Keratinocyte (primary cell): Measurements from ENCODE around the gene TPO.

Experiments used
- EZH2 ChIP-seq: IDR thresholded peaks from one replicate; pipeline ENCODE4 v1.6.1; 2012; ENCODE audit warnings: inconsistent platforms, mild to moderate bottlenecking, low read length, moderate library complexity
- TF ChIP-seq, protein P1 (sequence below), 3 experiments: IDR thresholded peaks in 1 of 3; conservative IDR thresholded peaks in 1 of 3; optimal IDR thresholded peaks in 1 of 3; 2 replicates in 2 of 3; 3 replicates in 1 of 3; pipeline versions ENCODE3 to v1.5.1; 2011; ENCODE audit warnings: low read length in 3 of 3, mild to moderate bottlenecking in 3 of 3, moderate library complexity in 2 of 3, control low read depth in 1 of 3, inconsistent platforms in 1 of 3; ENCODE audit not compliant: insufficient read depth in 2 of 3; ENCODE audit errors: extremely low read depth in 1 of 3

DNA sequence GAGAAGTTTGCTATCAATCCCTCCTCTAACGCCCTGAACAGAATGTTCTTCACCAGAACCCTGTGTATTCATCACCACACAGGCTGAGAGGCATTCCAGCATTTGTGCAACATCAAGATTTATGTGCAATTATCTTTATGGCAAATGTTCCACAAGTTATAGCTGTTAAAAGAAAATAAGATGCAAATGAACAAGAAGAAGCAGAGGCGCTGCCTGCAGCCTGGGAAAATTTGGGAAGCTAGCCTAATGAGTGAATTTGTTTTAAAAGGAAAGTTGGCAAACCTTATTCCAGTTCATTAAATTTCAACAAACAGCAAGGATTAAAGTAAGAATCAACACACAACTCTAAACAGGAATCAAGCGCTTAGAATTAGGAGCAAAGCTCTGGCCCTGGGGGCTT is 5.3 kb downstream of the TPO start:
- TF ChIP-seq, protein P1, sequence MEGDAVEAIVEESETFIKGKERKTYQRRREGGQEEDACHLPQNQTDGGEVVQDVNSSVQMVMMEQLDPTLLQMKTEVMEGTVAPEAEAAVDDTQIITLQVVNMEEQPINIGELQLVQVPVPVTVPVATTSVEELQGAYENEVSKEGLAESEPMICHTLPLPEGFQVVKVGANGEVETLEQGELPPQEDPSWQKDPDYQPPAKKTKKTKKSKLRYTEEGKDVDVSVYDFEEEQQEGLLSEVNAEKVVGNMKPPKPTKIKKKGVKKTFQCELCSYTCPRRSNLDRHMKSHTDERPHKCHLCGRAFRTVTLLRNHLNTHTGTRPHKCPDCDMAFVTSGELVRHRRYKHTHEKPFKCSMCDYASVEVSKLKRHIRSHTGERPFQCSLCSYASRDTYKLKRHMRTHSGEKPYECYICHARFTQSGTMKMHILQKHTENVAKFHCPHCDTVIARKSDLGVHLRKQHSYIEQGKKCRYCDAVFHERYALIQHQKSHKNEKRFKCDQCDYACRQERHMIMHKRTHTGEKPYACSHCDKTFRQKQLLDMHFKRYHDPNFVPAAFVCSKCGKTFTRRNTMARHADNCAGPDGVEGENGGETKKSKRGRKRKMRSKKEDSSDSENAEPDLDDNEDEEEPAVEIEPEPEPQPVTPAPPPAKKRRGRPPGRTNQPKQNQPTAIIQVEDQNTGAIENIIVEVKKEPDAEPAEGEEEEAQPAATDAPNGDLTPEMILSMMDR (optimal IDR thresholded peaks at IDR 0.05 in 1 of 3, IDR thresholded peaks at IDR 0.05 in 1 of 3, conservative IDR thresholded peaks at IDR 0.05 in 1 of 3; ENCODE audit: extremely low read depth in 1 of 3, insufficient read depth in 2 of 3, low read length in 3 of 3), result no peak
- TF ChIP-seq EZH2, result no peak
